Thoracic aorta (tissue), 2 donors: ENCODE results near the gene MLYCD. TPM values are rescaled to one million over a fixed set of nuclear protein-coding genes. Genes with fewer than 3 reads are reported as not detected.

ENCODE experiments used
- ATAC-seq: fragments of 150-250 bp; one replicate; pipeline ENCODE4 v1.8.0; 2017; ENCODE audit warnings: low read depth; ENCODE audit not compliant: insufficient number of reproducible peaks, low FRiP score
- DNase-seq: peaks from one replicate; pipeline ENCODE4 v3.0.0-alpha.2; 2020; ENCODE audit warnings: low spot score
- H3K27ac ChIP-seq, 2 donors: fragments of 200-600 bp; sonication (generic); 1 replicate in 1 of 2; 2 replicates in 1 of 2; pipeline ENCODE4 v1.5.1; 2016; ENCODE audit warnings: mild to moderate bottlenecking in 2 of 2, moderate library complexity in 2 of 2
- H3K27me3 ChIP-seq: fragments of 200-600 bp; sonication (generic); replicated peaks from 2 replicates; pipeline ENCODE4 v1.6.0; 2016; ENCODE audit warnings: mild to moderate bottlenecking; ENCODE audit not compliant: insufficient read depth
- H3K36me3 ChIP-seq: fragments of 200-600 bp; sonication (generic); one replicate; pipeline ENCODE4 v1.5.1; 2016
- H3K4me1 ChIP-seq, 2 donors: fragments of 200-600 bp; sonication (generic); 1 replicate in 1 of 2; 2 replicates in 1 of 2; pipeline versions ENCODE4 v1.5.1 to v1.6.0; 2016; ENCODE audit warnings: low read depth in 2 of 2, mild to moderate bottlenecking in 1 of 2; ENCODE audit not compliant: control insufficient read depth in 1 of 2
- H3K4me3 ChIP-seq: fragments of 200-600 bp; sonication (generic); 2 replicates; pipeline ENCODE4 v1.5.1; 2016; ENCODE audit warnings: mild to moderate bottlenecking
- H3K9me3 ChIP-seq: fragments of 200-600 bp; sonication (generic); 2 replicates; pipeline ENCODE4 v1.5.1; 2016
- CTCF ChIP-seq: fragments of 200-600 bp; sonication (generic); IDR thresholded peaks from one replicate; pipeline ENCODE4 v1.5.1; 2019; ENCODE audit warnings: antibody characterized with exemption
- total RNA-seq, 2 donors: library from RNA; depleted of rRNA; stranded (reverse); fragments of >200 nt; gene quantifications; one replicate each; pipeline versions ENCODE4 v1.1.0 to v1.2.3, GENCODE V29; 2016

The MLYCD gene
- total RNA-seq, 2 donors from 2014 or later, result 14.1 to 23.6 TPM

- Histone ChIP-seq H3K4me1 (no peaks in the 10 kb centered on the region), H3K9me3 (no peaks in the 10 kb centered on the region), H3K36me3 (no peaks in the 10 kb centered on the region), H3K27ac (no peak overlapping the region), H3K27me3 (no peaks in the 10 kb centered on the region), H3K4me3 (no peak overlapping the region)
- DNase-seq (no peak), ATAC-seq (no peak)
- TF ChIP-seq CTCF, result no peak
Observed at GRCh38 chr16:83863682-83864081, 35.2 kb upstream of the MLYCD start.

GRCh38 chr16:83870830-83871229, 28.1 kb upstream of the MLYCD start:
- H3K4me3 ChIP-seq, result no peak overlapping the region
- H3K4me1 ChIP-seq, result no peaks in the 10 kb centered on the region
- no peak for TF ChIP-seq CTCF
- H3K9me3 ChIP-seq, result no peaks in the 10 kb centered on the region
- H3K36me3 ChIP-seq, result no peaks in the 10 kb centered on the region
- H3K27ac ChIP-seq, result no peak overlapping the region
- no peak for ATAC-seq
- H3K27me3 ChIP-seq, result no peaks in the 10 kb centered on the region
- DNase-seq, result no peak

DNA sequence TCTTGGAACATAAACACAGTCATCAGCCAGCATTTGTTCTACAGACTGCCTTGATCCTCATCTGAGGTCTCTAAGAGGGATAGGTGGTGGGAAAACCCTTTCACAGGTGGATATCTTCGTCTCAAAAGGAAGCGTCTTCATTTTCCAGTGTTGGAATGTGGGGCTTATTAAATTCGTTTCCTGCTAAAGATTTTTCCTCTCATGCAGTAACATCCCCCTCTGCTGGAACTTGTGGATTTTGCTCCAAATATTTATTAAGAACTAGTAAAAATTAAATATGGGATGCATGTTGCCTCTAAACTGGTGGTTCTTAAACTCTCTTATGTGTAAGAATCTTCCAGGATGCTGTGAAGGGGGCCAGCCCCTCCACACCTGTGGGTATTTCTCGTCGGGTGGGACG, 20.1 kb upstream of the MLYCD start:
- ATAC-seq (no peak), DNase-seq (no peak)
- Histone ChIP-seq H3K36me3 (no peaks in the 10 kb centered on the region), H3K4me1 (no peaks in the 10 kb centered on the region), H3K9me3 (no peaks in the 10 kb centered on the region), H3K27ac (no peak overlapping the region), H3K27me3 (no peaks in the 10 kb centered on the region), H3K4me3 (no peak overlapping the region)
- TF ChIP-seq CTCF, result peak; percentile 53

DNA sequence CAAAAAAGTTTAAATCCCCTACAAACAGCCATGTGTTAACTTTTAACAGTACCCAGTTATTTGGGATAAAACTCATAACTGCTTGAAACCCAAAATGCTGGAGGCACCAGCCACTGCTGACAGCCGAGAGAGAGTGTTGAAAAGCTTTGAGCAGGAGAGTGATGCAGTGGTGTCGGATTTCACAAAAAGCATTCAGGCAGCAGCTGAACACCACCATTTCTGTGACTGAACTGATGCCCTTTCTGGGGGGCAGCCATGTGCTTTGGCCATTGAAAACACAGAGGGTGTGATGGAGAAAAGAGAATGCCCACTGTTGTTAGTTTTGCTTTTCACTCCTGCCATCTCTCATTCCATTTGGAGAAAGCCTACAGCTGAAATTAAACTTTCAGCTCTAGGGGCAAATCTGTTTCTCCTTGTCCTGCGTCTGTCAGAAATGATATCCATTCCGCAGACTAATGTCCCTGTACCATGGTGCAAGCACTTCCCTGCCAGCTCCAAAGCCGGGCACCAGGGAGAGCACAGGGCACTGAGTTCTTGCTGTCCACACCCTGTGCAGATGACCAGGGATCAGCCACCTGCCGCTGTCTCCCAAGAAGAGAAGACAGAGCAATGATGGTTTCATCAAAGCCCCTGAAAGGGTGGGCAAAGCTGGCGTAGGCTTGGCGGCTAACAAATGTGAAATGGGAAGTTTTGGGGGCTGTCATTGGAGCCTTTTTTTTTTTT, 16.6 kb upstream of the MLYCD start:
- Histone ChIP-seq H3K27ac (no peak overlapping the region), H3K4me1 (no peaks in the 10 kb centered on the region), H3K4me3 (no peak overlapping the region), H3K9me3 (no peaks in the 10 kb centered on the region), H3K27me3 (no peaks in the 10 kb centered on the region), H3K36me3 (no peaks in the 10 kb centered on the region)
- ATAC-seq (no peak), DNase-seq (no peak)
- no peak for TF ChIP-seq CTCF

- H3K9me3 ChIP-seq, result no peaks in the 10 kb centered on the region
- no peak overlapping the region for H3K27ac ChIP-seq
- no peak for TF ChIP-seq CTCF
- no peaks in the 10 kb centered on the region for H3K36me3 ChIP-seq
- DNase-seq, result no peak
- H3K4me1 ChIP-seq, result no peaks in the 10 kb centered on the region
- ATAC-seq, result no peak
- H3K27me3 ChIP-seq, result no peaks in the 10 kb centered on the region
- H3K4me3 ChIP-seq, result no peak overlapping the region
Observed at GRCh38 chr16:83886199-83886971, 12.5 kb upstream of the MLYCD start.
